ENCODE results near the gene CDK8. TPM values are rescaled to one million over a fixed set of nuclear protein-coding genes. Genes with fewer than 3 reads are reported as not detected.
A peak's percentile ranks its signal among the peaks of the same experiment; 100 is the strongest.

CDK8 gene
- total RNA-seq, 4 donors from 2014 or later = 20.3 to 26.3 (median 23.8) TPM

DNA sequence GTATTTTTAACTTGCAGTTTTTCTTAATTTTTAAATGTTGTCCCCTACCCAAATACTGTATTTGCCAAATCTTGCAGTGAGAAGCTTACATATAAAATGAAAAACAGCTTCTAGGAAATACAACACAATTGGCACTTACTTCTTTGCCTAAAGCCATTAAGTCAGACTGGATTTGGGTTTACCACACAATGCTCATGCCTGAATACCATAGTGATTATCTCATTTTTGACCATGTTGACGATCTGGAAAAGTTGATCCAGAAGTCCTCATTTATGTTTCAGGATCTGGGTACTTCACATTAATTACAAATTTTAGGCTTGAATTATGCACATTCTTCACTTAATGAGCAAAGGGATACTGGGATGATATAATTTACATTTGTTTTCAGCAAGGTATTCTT is 34.2 kb upstream of the CDK8 start:
- intact Hi-C loops (cut with DNase I) = loop anchor here (2.0 to 5.0 kb wide), 2 partner anchors 32 to 35 kb away; partner anchors contain the start of gene CDK8
- H3K4me1 ChIP-seq = peaks cover 20 to 34% (median 26%) of the 10 kb centered on the region in 4 donors
- TF ChIP-seq POLR2A (IDR thresholded peaks at IDR 0.05; ENCODE audit: low read depth) (no peak), POLR2AphosphoS5 (IDR thresholded peaks at IDR 0.05) (no peak), EP300 (IDR thresholded peaks at IDR 0.05) (no peak)
- TF ChIP-seq, protein P1, sequence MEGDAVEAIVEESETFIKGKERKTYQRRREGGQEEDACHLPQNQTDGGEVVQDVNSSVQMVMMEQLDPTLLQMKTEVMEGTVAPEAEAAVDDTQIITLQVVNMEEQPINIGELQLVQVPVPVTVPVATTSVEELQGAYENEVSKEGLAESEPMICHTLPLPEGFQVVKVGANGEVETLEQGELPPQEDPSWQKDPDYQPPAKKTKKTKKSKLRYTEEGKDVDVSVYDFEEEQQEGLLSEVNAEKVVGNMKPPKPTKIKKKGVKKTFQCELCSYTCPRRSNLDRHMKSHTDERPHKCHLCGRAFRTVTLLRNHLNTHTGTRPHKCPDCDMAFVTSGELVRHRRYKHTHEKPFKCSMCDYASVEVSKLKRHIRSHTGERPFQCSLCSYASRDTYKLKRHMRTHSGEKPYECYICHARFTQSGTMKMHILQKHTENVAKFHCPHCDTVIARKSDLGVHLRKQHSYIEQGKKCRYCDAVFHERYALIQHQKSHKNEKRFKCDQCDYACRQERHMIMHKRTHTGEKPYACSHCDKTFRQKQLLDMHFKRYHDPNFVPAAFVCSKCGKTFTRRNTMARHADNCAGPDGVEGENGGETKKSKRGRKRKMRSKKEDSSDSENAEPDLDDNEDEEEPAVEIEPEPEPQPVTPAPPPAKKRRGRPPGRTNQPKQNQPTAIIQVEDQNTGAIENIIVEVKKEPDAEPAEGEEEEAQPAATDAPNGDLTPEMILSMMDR (IDR thresholded peaks at IDR 0.05) = no peak
- WGBS = 66% methylated on average over 1 of the region's 1 CpG
- H3K36me3 ChIP-seq = peaks cover 27 to 54% (median 45%) of the 10 kb centered on the region in 4 donors
- no peak overlapping the region for H3K27ac ChIP-seq (replicated peaks in 1 of 4)
- H3K4me3 ChIP-seq = no peak overlapping the region
- no peaks in the 10 kb centered on the region for H3K9me3 ChIP-seq
- no peak for DNase-seq (ENCODE audit: extremely low spot score)
- no peaks in the 10 kb centered on the region for H3K27me3 ChIP-seq

DNA sequence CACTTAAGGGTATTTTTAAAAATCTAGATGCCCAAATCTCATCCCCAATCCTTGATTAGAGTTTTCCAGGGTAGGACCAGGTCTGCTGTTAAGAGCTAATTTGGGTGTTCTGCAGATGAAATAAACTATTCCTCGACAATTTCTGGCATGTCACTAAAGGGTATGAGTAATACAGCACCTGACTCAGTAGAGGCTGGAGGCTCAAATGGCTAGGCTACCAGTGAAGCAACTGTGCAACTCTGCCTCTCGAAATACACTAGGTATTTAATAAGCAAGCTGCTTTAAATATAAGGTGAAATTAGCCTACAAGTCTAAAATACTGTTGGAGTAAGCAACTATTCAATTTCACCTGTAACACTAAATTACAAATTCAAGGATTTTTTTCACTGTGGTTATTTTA is 33.4 kb upstream of the CDK8 start:
- peak overlapping the region in 1 of 4 donors; percentile 97 for H3K27ac ChIP-seq (replicated peaks in 1 of 4)

GRCh38 chr13:26221399-26221720 is 32.6 kb upstream of the CDK8 start:
- Histone ChIP-seq H3K4me3 (peak overlapping the region; percentile 94 to 100 (median 96)), H3K9me3 (no peaks in the 10 kb centered on the region), H3K4me1 (peaks cover 17 to 34% (median 26%) of the 10 kb centered on the region in 4 donors), H3K27ac (replicated peaks in 1 of 4) (peak overlapping the region; percentile 97 to 98 (median 97)), H3K36me3 (peaks cover 19 to 37% (median 29%) of the 10 kb centered on the region in 4 donors), H3K27me3 (no peaks in the 10 kb centered on the region)
- no peak for DNase-seq (ENCODE audit: extremely low spot score)
- intact Hi-C loops (cut with DNase I) = loop anchor here (2.0 to 5.0 kb wide), 2 partner anchors 33 to 34 kb away; partner anchors contain the start of gene CDK8
- TF ChIP-seq POLR2AphosphoS5 (IDR thresholded peaks at IDR 0.05) (no peak), POLR2A (IDR thresholded peaks at IDR 0.05; ENCODE audit: low read depth) (no peak), EP300 (IDR thresholded peaks at IDR 0.05) (no peak)
- TF ChIP-seq, protein P1 (IDR thresholded peaks at IDR 0.05) = no peak
- under 1% methylated on average over 16 of the region's 16 CpGs for WGBS

More for the DNA sequence above, 33.4 kb upstream of the CDK8 start:
- 53% methylated on average over 2 of the region's 2 CpGs for WGBS
- Histone ChIP-seq H3K4me3 (peak overlapping the region; percentile 94 to 100 (median 96)), H3K36me3 (peaks cover 20 to 45% (median 36%) of the 10 kb centered on the region in 4 donors), H3K4me1 (peaks cover 20 to 34% (median 26%) of the 10 kb centered on the region in 4 donors), H3K27me3 (no peaks in the 10 kb centered on the region), H3K9me3 (no peaks in the 10 kb centered on the region)
- TF ChIP-seq, protein P1 (IDR thresholded peaks at IDR 0.05) = no peak
- TF ChIP-seq POLR2AphosphoS5 (IDR thresholded peaks at IDR 0.05) = no peak
- TF ChIP-seq EP300 (IDR thresholded peaks at IDR 0.05) = no peak
- TF ChIP-seq POLR2A (IDR thresholded peaks at IDR 0.05; ENCODE audit: low read depth) = no peak
- intact Hi-C loops (cut with DNase I) = loop anchor here (2.0 to 5.0 kb wide), 2 partner anchors 33 to 34 kb away; partner anchors contain the start of gene CDK8
- no peak for DNase-seq (ENCODE audit: extremely low spot score)

- intact Hi-C loops (cut with DNase I) = loop anchor here (2.0 to 5.0 kb wide), 2 partner anchors 33 to 35 kb away; partner anchors contain the start of gene CDK8
- H3K27ac ChIP-seq (replicated peaks in 1 of 4) = peak within 1 kb of the TSS; percentile 97 to 98 (median 97)
Observed at GRCh38 chr13:26221721-26222519, 32.0 kb upstream of the CDK8 start, which contains the start of gene RNF6. Gene RNF6, minus strand, starts transcription at chr13:26222314. Its CDS starts 2,665 bp downstream, at chr13:26219649.

More at GRCh38 chr13:26221721-26222519, 32.0 kb upstream of the CDK8 start, which contains the start of gene RNF6:
- WGBS = under 1% methylated on average over 31 of the region's 67 CpGs
- peaks cover 17 to 34% (median 26%) of the 10 kb centered on the region in 4 donors for H3K4me1 ChIP-seq
- DNase-seq (ENCODE audit: extremely low spot score) = peak; percentile 98
- H3K36me3 ChIP-seq = peaks cover 16 to 32% (median 23%) of the 10 kb centered on the region in 4 donors
- TF ChIP-seq EP300 (IDR thresholded peaks at IDR 0.05) (no peak), POLR2A (IDR thresholded peaks at IDR 0.05; ENCODE audit: low read depth) (peak; percentile 43), POLR2AphosphoS5 (IDR thresholded peaks at IDR 0.05) (peak; percentile 70 to 77)
- TF ChIP-seq, protein P1 (IDR thresholded peaks at IDR 0.05) = peak in 1 of 3 experiments; percentile 3
- H3K27me3 ChIP-seq = no peaks in the 10 kb centered on the region
- no peaks in the 10 kb centered on the region for H3K9me3 ChIP-seq
- H3K4me3 ChIP-seq = peak within 1 kb of the TSS; percentile 94 to 100 (median 96)

Measured in esophagus muscularis mucosa (tissue), 4 donors.